Uterus (tissue), 4 donors: ENCODE measurements around the gene TNPO2. TPM values are rescaled to one million over a fixed set of nuclear protein-coding genes. Genes with fewer than 3 reads are reported as not detected.

Experiments used
- DNase-seq, 2 donors: peaks; one replicate each; pipeline ENCODE4 v3.0.0-alpha.2; 2019 to 2020
- H3K27ac ChIP-seq, 2 donors: fragments of 200-600 bp; sonication (generic); 1 replicate in 1 of 2; 2 replicates in 1 of 2; pipeline ENCODE4 v1.5.1; 2016 to 2018
- H3K27me3 ChIP-seq, 2 donors: fragments of 200-600 bp; sonication (generic); one replicate each; pipeline ENCODE4 v1.5.1; 2018 to 2019; ENCODE audit warnings: control low read depth in 1 of 2
- H3K36me3 ChIP-seq, 2 donors: fragments of 200-600 bp; sonication (generic); one replicate each; pipeline ENCODE4 v1.5.1; 2019; ENCODE audit warnings: control low read depth in 1 of 2
- H3K4me1 ChIP-seq, 2 donors: fragments of 200-600 bp; sonication (generic); one replicate each; pipeline ENCODE4 v1.5.1; 2018 to 2019; ENCODE audit warnings: control low read depth in 1 of 2
- H3K4me3 ChIP-seq, 2 donors: fragments of 200-600 bp; sonication (generic); 1 replicate in 1 of 2; 2 replicates in 1 of 2; pipeline ENCODE4 v1.5.1; 2018 to 2019; ENCODE audit warnings: mild to moderate bottlenecking in 1 of 2
- H3K9me3 ChIP-seq, 2 donors: fragments of 200-600 bp; sonication (generic); one replicate each; pipeline ENCODE4 v1.5.1; 2019; ENCODE audit warnings: control low read depth in 1 of 2
- CTCF ChIP-seq, 4 experiments: fragments of 200-600 bp in 2 of 4; fragments of 450-650 bp in 2 of 4; sonication (generic) in 2 of 4; IDR thresholded peaks; one replicate each; pipeline ENCODE4 v1.5.1; 2016 to 2019; ENCODE audit warnings: antibody characterized with exemption in 4 of 4, mild to moderate bottlenecking in 2 of 4, moderate library complexity in 1 of 4
- POLR2A ChIP-seq, 2 donors: fragments of 450-650 bp; IDR thresholded peaks; one replicate each; pipeline ENCODE4 v1.6.1; 2016; ENCODE audit warnings: antibody characterized with exemption in 2 of 2, mild to moderate bottlenecking in 1 of 2, moderate library complexity in 1 of 2
- intact Hi-C: fragments of 100-400 bp; cut with DNase I; formaldehyde crosslinking; loops from one replicate; pipeline ENCODE4 v1.15.1; 2023; ENCODE audit warnings: low total_unique reads
- total RNA-seq, 4 donors: library from RNA; depleted of rRNA in 3 of 4; stranded (reverse); fragments of >200 nt in 3 of 4; gene quantifications; one replicate each; pipeline versions ENCODE4 v1.1.0 to v1.2.4, GENCODE V29; 2014 to 2023
- donor health status: DM: yes; HTN: yes; CAD: no.

Gene TNPO2
- total RNA-seq, 4 donors from 2014 or later: 29.7 to 92.9 (median 71.2) TPM

- Histone ChIP-seq H3K36me3 (no peaks in the 10 kb centered on the region), H3K4me1 (peaks cover 0 to 7% of the 10 kb centered on the region in 2 donors), H3K9me3 (no peaks in the 10 kb centered on the region), H3K27ac (no peak overlapping the region), H3K27me3 (no peaks in the 10 kb centered on the region), H3K4me3 (no peak overlapping the region)
- no peak for TF ChIP-seq CTCF (IDR thresholded peaks at IDR 0.05)
- no peak for TF ChIP-seq POLR2A (IDR thresholded peaks at IDR 0.05)
- DNase-seq: no peak
- intact Hi-C loops: no loop called here
These were observed 30.8 kb downstream of the TNPO2 start for GRCh38 chr19:12692960-12693359.

GRCh38 chr19:12689581-12690216 lies 34.0 kb downstream of the TNPO2 start:
- Histone ChIP-seq H3K4me3 (no peak overlapping the region), H3K36me3 (no peaks in the 10 kb centered on the region), H3K27me3 (no peaks in the 10 kb centered on the region), H3K27ac (no peak overlapping the region), H3K9me3 (no peaks in the 10 kb centered on the region), H3K4me1 (no peaks in the 10 kb centered on the region)
- intact Hi-C loops: no loop called here
- TF ChIP-seq CTCF (IDR thresholded peaks at IDR 0.05): no peak
- no peak for TF ChIP-seq POLR2A (IDR thresholded peaks at IDR 0.05)
- no peak for DNase-seq

GRCh38 chr19:12689012-12689411 lies 34.7 kb downstream of the TNPO2 start:
- Histone ChIP-seq H3K27me3 (no peaks in the 10 kb centered on the region), H3K4me1 (no peaks in the 10 kb centered on the region), H3K4me3 (no peak overlapping the region), H3K36me3 (no peaks in the 10 kb centered on the region), H3K9me3 (no peaks in the 10 kb centered on the region), H3K27ac (no peak overlapping the region)
- DNase-seq: no peak
- intact Hi-C loops: no loop called here
- TF ChIP-seq POLR2A (IDR thresholded peaks at IDR 0.05) (no peak), CTCF (IDR thresholded peaks at IDR 0.05) (no peak)

- Histone ChIP-seq H3K9me3 (no peaks in the 10 kb centered on the region), H3K36me3 (no peaks in the 10 kb centered on the region), H3K4me3 (no peak within 1 kb of the TSS), H3K27ac (no peak within 1 kb of the TSS), H3K27me3 (no peaks in the 10 kb centered on the region), H3K4me1 (no peaks in the 10 kb centered on the region)
- TF ChIP-seq POLR2A (IDR thresholded peaks at IDR 0.05) (no peak), CTCF (IDR thresholded peaks at IDR 0.05) (no peak)
- intact Hi-C loops: no loop called here
- no peak for DNase-seq
These were observed 36.1 kb downstream of the TNPO2 start, which contains the start of gene GNG14 for GRCh38 chr19:12687496-12688196. TSS of gene GNG14 (plus strand) at chr19:12687998. CDS start at chr19:12688049, 51 bp downstream.

- no peaks in the 10 kb centered on the region for H3K36me3 ChIP-seq
- no peaks in the 10 kb centered on the region for H3K27me3 ChIP-seq
- no peak for TF ChIP-seq CTCF (IDR thresholded peaks at IDR 0.05)
- no peak for TF ChIP-seq POLR2A (IDR thresholded peaks at IDR 0.05)
- no peaks in the 10 kb centered on the region for H3K9me3 ChIP-seq
- intact Hi-C loops: no loop called here
- H3K4me3 ChIP-seq: no peak overlapping the region
- no peak overlapping the region for H3K27ac ChIP-seq
- H3K4me1 ChIP-seq: no peaks in the 10 kb centered on the region
- DNase-seq: no peak
These were observed 37.9 kb downstream of the TNPO2 start for GRCh38 chr19:12685831-12686230.
